Measurements from ENCODE around the gene RTN4R. TPM values are rescaled to one million over a fixed set of nuclear protein-coding genes. Genes with fewer than 3 reads are reported as not detected.
A peak's percentile ranks its signal among the peaks of the same experiment; 100 is the strongest.

Gene RTN4R
- total RNA-seq, 4 donors from 2014 or later: 9.1 to 15.7 (median 12.9) TPM

DNA sequence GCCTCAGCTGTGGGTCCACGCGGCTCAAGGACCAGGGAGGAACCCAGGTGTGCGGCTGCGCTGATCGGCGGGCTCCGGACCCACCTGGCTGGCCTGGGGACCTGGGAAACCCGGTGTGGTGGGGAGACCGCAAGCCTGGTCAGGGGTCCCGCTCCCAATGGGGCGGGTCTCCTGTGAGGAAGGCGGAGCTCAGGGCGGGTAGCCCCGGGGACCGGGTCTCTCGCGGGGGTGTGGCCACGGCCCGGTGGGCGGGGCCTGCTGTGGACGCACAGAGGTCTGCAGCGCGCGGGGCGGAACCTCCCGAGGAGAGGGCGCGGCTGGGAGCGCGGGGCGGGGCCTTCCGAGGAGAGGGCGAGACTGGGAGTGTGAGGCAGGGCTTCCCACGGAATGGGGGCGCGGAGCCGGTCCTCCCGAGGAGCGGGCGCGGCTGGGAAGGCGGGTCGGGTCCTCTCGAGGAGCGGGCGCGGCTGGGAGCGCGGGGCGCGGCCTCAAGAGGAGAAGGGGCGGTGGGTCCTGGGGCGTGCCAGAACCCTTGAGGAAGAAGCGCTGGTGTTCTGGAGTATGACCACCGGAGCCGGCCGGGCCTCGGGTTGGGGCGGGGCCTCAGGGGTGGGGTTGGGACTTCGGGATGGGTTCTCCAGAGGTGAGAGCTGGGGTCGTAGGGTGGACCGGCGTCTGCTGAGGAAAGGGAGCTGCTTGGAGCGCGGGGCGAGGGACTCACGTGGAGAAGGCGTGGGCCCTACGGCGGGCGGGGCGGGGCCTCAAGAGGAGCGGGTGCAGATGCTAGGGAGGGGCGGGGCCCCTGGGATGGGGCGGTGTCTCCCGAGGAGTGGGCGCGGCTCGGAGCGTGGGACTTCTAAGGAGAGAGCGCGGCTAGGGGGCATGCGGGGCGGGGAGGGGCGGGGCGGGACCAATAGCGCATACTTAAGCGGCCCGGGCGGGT is 31.0 kb upstream of the RTN4R start:
- H3K4me3 ChIP-seq (ENCODE audit: low read depth, poor library complexity, severe bottlenecking): peak overlapping the region; percentile 40
- 2 to 3% methylated on average over 47 to 59 of the region's 90 CpGs for WGBS, 2 donors
- intact Hi-C loops (cut with DNase I; ENCODE audit: low total_unique reads): no loop called here
- peak; percentile 86 to 96 for DNase-seq (ENCODE audit: low spot score in 2 of 2)
- TF ChIP-seq POLR2A (IDR thresholded peaks at IDR 0.05): no peak
- TF ChIP-seq CTCF (IDR thresholded peaks at IDR 0.05): no peak

GRCh38 chr22:20298110-20298802 is 30.1 kb upstream of the RTN4R start:
- intact Hi-C loops (cut with DNase I; ENCODE audit: low total_unique reads): no loop called here
- no peak for DNase-seq (ENCODE audit: low spot score in 2 of 2)
- H3K4me3 ChIP-seq (ENCODE audit: low read depth, poor library complexity, severe bottlenecking): no peak overlapping the region
- TF ChIP-seq POLR2A (IDR thresholded peaks at IDR 0.05): no peak
- TF ChIP-seq CTCF (IDR thresholded peaks at IDR 0.05): no peak
- 50 to 52% methylated on average over 23 of the region's 25 CpGs for WGBS, 2 donors

DNA sequence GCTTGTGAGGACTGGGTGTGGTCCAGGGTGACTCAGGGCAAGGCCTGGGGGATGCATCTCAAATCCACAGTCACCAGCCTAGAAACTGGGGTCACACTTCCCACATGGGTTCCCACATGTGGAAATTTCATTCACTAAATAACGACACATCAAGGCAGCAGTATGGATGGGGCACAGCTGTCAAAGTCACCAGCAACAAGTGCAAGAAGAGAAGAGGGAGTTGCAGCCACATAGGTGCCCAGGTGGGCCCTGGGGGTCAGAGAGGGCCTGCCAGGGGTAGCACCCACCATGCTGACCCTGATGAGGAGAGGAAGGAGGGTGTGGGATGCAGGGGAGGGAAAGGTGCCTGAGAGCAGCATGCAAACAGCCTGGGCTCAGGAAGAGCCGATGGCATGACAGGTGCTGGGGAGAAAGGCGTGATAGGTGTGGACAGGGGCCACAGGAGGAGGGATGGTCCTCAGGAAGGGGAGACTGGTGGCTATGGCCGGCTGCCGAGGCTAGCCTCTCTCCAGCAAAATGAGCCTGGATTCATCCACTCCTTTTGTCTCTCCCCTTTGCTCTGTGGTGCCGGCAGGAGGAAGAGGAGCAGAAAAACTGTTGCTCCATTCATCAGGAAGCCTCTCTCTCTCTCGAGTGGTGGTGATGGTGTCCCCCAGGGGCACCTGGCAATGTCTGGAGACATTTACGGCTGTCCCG is 29.4 kb upstream of the RTN4R start:
- TF ChIP-seq CTCF (IDR thresholded peaks at IDR 0.05) (no peak), POLR2A (IDR thresholded peaks at IDR 0.05) (no peak)
- H3K4me3 ChIP-seq (ENCODE audit: low read depth, poor library complexity, severe bottlenecking): no peak overlapping the region
- intact Hi-C loops (cut with DNase I; ENCODE audit: low total_unique reads): no loop called here
- 56 to 59% methylated on average over 9 of the region's 9 CpGs for WGBS, 2 donors
- no peak for DNase-seq (ENCODE audit: low spot score in 2 of 2)

GRCh38 chr22:20296598-20296997 is 28.5 kb upstream of the RTN4R start:
- TF ChIP-seq CTCF (IDR thresholded peaks at IDR 0.05) (no peak), POLR2A (IDR thresholded peaks at IDR 0.05) (no peak)
- intact Hi-C loops (cut with DNase I; ENCODE audit: low total_unique reads): no loop called here
- 86 to 89% methylated on average over 9 of the region's 9 CpGs for WGBS, 2 donors
- no peak overlapping the region for H3K4me3 ChIP-seq (ENCODE audit: low read depth, poor library complexity, severe bottlenecking)
- no peak for DNase-seq (ENCODE audit: low spot score in 2 of 2)

GRCh38 chr22:20295262-20296064 is 27.3 kb upstream of the RTN4R start:
- H3K4me3 ChIP-seq (ENCODE audit: low read depth, poor library complexity, severe bottlenecking): no peak overlapping the region
- intact Hi-C loops (cut with DNase I; ENCODE audit: low total_unique reads): no loop called here
- TF ChIP-seq CTCF (IDR thresholded peaks at IDR 0.05): no peak
- TF ChIP-seq POLR2A (IDR thresholded peaks at IDR 0.05): no peak
- no peak for DNase-seq (ENCODE audit: low spot score in 2 of 2)
- 83 to 84% methylated on average over 12 of the region's 12 CpGs for WGBS, 2 donors

Measured in lower leg skin (tissue), 4 donors.